Progenitor cell of endocrine pancreas (in vitro differentiated cells): ENCODE results near the gene ACER1. TPM values are rescaled to one million over a fixed set of nuclear protein-coding genes. Genes with fewer than 3 reads are reported as not detected.

Experiments
- DNase-seq: peaks from one replicate; pipeline ENCODE4 v3.0.0; 2021; ENCODE audit warnings: low spot score; ENCODE audit not compliant: unreplicated experiment
- H3K27ac Mint-ChIP-seq: 2 replicates; pipeline ENCODE4 v1.8.0; 2021; ENCODE audit warnings: mild to moderate bottlenecking, moderate library complexity, mixed read lengths
- H3K27me3 Mint-ChIP-seq: 2 replicates; pipeline ENCODE4 v1.8.0; 2021; ENCODE audit warnings: mixed read lengths
- H3K36me3 Mint-ChIP-seq: 2 replicates; pipeline ENCODE4 v1.8.0; 2022; ENCODE audit warnings: mixed read lengths; ENCODE audit not compliant: insufficient read depth
- H3K4me1 Mint-ChIP-seq: 2 replicates; pipeline ENCODE4 v1.8.0; 2021; ENCODE audit warnings: low read depth, mixed read lengths
- H3K4me3 Mint-ChIP-seq: 2 replicates; pipeline ENCODE4 v1.8.0; 2021; ENCODE audit warnings: low read depth, mild to moderate bottlenecking, moderate library complexity, mixed read lengths
- H3K9me3 Mint-ChIP-seq: 2 replicates; pipeline ENCODE4 v1.8.0; 2021; ENCODE audit warnings: low read depth, mixed read lengths
- CTCF ChIP-seq: fragments of 200-600 bp; sonication (generic); IDR thresholded peaks from one replicate; pipeline ENCODE4 v1.5.0; 2021; ENCODE audit warnings: antibody characterized with exemption, mild to moderate bottlenecking; ENCODE audit not compliant: unreplicated experiment
- total RNA-seq: library from RNA; stranded (reverse); gene quantifications from 2 replicates; pipeline ENCODE4 v1.2.1, GENCODE V29; 2021

The ACER1 gene
- total RNA-seq, 1 donor from 2014 or later, result not detected

- H3K27ac Mint-ChIP-seq, result peak overlapping the region; percentile 85
Measured at GRCh38 chr19:6373813-6374108, 40.3 kb upstream of the ACER1 start.

GRCh38 chr19:6373096-6373812, 39.8 kb upstream of the ACER1 start:
- H3K4me1 Mint-ChIP-seq, result peaks cover 5% of the 10 kb centered on the region
- DNase-seq, result peak; percentile 95
- H3K27ac Mint-ChIP-seq, result peak overlapping the region; percentile 98
- no peak for TF ChIP-seq CTCF
- H3K27me3 Mint-ChIP-seq, result no peaks in the 10 kb centered on the region
- H3K36me3 Mint-ChIP-seq, result peaks cover 9% of the 10 kb centered on the region
- H3K4me3 Mint-ChIP-seq, result peak overlapping the region; percentile 87
- no peaks in the 10 kb centered on the region for H3K9me3 Mint-ChIP-seq

More at GRCh38 chr19:6373813-6374108, 40.3 kb upstream of the ACER1 start:
- no peak for DNase-seq
- H3K36me3 Mint-ChIP-seq, result peaks cover 11% of the 10 kb centered on the region
- TF ChIP-seq CTCF, result no peak
- H3K4me1 Mint-ChIP-seq, result peaks cover 5% of the 10 kb centered on the region
- H3K27me3 Mint-ChIP-seq, result no peaks in the 10 kb centered on the region
- H3K4me3 Mint-ChIP-seq, result peak overlapping the region; percentile 87
- no peaks in the 10 kb centered on the region for H3K9me3 Mint-ChIP-seq

GRCh38 chr19:6372594-6373095, 39.2 kb upstream of the ACER1 start, which contains the start of gene ALKBH7:
ALKBH7 (plus strand) TSS chr19:6372794; CDS start chr19:6372821, 27 bp downstream.
- H3K27me3 Mint-ChIP-seq, result no peaks in the 10 kb centered on the region
- H3K36me3 Mint-ChIP-seq, result peaks cover 11% of the 10 kb centered on the region
- no peak for TF ChIP-seq CTCF
- peak within 1 kb of the TSS; percentile 98 for H3K27ac Mint-ChIP-seq
- peaks cover 5% of the 10 kb centered on the region for H3K4me1 Mint-ChIP-seq
- DNase-seq, result peak; percentile 91
- no peaks in the 10 kb centered on the region for H3K9me3 Mint-ChIP-seq
- peak within 1 kb of the TSS; percentile 87 for H3K4me3 Mint-ChIP-seq

GRCh38 chr19:6364353-6364752, 30.9 kb upstream of the ACER1 start:
- peaks cover 4% of the 10 kb centered on the region for H3K4me1 Mint-ChIP-seq

GRCh38 chr19:6362351-6362801, 29.0 kb upstream of the ACER1 start:
- peak overlapping the region; percentile 35 for H3K27ac Mint-ChIP-seq
- no peak for TF ChIP-seq CTCF
- H3K4me3 Mint-ChIP-seq, result peak overlapping the region; percentile 81
- no peaks in the 10 kb centered on the region for H3K27me3 Mint-ChIP-seq
- no peaks in the 10 kb centered on the region for H3K9me3 Mint-ChIP-seq
- H3K36me3 Mint-ChIP-seq, result peaks cover 9% of the 10 kb centered on the region
- no peak for DNase-seq
- H3K4me1 Mint-ChIP-seq, result peaks cover 4% of the 10 kb centered on the region

More at GRCh38 chr19:6364353-6364752, 30.9 kb upstream of the ACER1 start:
- H3K9me3 Mint-ChIP-seq, result no peaks in the 10 kb centered on the region
- H3K36me3 Mint-ChIP-seq, result peaks cover 16% of the 10 kb centered on the region
- H3K27ac Mint-ChIP-seq, result no peak overlapping the region
- no peak for TF ChIP-seq CTCF
- no peaks in the 10 kb centered on the region for H3K27me3 Mint-ChIP-seq
- no peak for DNase-seq
- no peak overlapping the region for H3K4me3 Mint-ChIP-seq
